ENCODE measurements around the gene TMEM140. TPM values are rescaled to one million over a fixed set of nuclear protein-coding genes. Genes with fewer than 3 reads are reported as not detected.

The TMEM140 gene
- total and polyA plus RNA-seq, 2 experiments from 2014 or later = 1.6 to 6.1 TPM

DNA sequence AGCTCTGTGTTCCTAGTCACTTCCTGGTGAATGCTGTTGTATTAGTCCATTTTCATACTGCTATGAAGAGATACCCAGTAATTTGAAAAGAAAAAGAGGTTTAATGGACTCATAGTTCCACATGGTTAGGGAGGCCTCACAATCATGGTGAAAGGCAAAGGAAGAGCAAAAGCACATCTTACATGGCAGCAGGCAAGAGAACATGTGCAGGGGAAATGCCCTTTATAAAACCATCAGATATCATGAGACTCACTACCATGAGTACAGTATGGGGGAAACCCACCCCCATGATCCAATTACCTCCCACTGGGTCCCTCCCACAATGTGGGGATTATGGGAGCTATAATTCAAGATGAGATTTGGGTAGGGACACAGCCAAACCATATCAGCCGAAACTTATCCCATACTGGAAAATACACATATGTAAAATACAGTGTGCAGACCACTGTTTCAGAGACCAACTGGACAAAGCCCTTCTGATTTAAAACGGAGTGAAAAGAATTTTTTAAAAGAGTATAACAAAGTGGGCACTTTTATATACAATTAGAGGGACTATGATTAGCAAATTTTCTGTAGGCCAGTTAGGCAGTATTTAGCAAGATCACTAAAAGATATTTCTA is 14.6 kb downstream of the TMEM140 start:
- Histone ChIP-seq H3K36me3 (ENCODE audit: low read depth) (peaks cover 4% of the 10 kb centered on the region; the same call in 1 of the 2 replicates), H3K9me3 (ENCODE audit: low read depth) (no peaks in the 10 kb centered on the region), H4K20me1 (ENCODE audit: insufficient read depth) (no peaks in the 10 kb centered on the region), H3K27me3 (replicated peaks; ENCODE audit: insufficient read depth) (no peaks in the 10 kb centered on the region), H3K4me2 (ENCODE audit: unreplicated experiment) (no peak overlapping the region), H3F3A (ENCODE audit: insufficient read depth) (0 out of 2 replicates have a peak, but pooled peaks cover 10% of the 10 kb centered on the region), H3K9me2 (ENCODE audit: insufficient read depth) (no peaks in the 10 kb centered on the region), H3K9ac (no peak overlapping the region), H3K4me1 (ENCODE audit: insufficient read depth) (peaks cover 14% of the 10 kb centered on the region), H3K27ac (no peak overlapping the region), H2AFZ (no peak overlapping the region), H3K79me2 (ENCODE audit: insufficient read depth) (peaks cover 9% of the 10 kb centered on the region), H3K4me3 (no peak overlapping the region)
- in situ Hi-C loops (cut with MboI) = no loop called here
- TF ChIP-seq EZH2 (IDR thresholded peaks at IDR 0.05; ENCODE audit: insufficient read depth, poor library complexity, severe bottlenecking) = no peak
- no peak for TF ChIP-seq EZH2phosphoT487 (IDR thresholded peaks at IDR 0.05; ENCODE audit: insufficient read depth, low read depth)
- WGBS, 2 experiments (ENCODE audit: low coverage in 1 of 2, low lambda C conversion rate in 2 of 2, missing lambda C conversion rate in 2 of 2) = 95 to 100% methylated on average over 2 of the region's 2 CpGs
- DNase-seq = no peak

DNA sequence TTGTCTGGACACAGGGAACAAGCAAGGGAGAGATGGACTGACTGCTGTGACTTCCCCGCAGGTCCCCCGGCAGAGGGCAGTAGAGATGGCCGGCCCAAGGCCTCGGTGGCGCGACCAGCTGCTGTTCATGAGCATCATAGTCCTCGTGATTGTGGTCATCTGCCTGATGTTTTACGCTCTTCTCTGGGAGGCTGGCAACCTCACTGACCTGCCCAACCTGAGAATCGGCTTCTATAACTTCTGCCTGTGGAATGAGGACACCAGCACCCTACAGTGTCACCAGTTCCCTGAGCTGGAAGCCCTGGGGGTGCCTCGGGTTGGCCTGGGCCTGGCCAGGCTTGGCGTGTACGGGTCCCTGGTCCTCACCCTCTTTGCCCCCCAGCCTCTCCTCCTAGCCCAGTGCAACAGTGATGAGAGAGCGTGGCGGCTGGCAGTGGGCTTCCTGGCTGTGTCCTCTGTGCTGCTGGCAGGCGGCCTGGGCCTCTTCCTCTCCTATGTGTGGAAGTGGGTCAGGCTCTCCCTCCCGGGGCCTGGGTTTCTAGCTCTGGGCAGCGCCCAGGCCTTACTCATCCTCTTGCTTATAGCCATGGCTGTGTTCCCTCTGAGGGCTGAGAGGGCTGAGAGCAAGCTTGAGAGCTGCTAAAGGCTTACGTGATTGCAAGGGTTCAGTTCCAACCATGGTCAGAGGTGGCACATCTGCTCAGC is 16.6 kb downstream of the TMEM140 start:
- Histone ChIP-seq H3K36me3 (ENCODE audit: low read depth) (peaks cover 7% of the 10 kb centered on the region; the same call in 1 of the 2 replicates), H3K27ac (no peak overlapping the region), H3K4me2 (ENCODE audit: unreplicated experiment) (no peak overlapping the region), H3K4me1 (ENCODE audit: insufficient read depth) (peaks cover 24% of the 10 kb centered on the region), H3K9me3 (ENCODE audit: low read depth) (no peaks in the 10 kb centered on the region), H3K9ac (no peak overlapping the region), H4K20me1 (ENCODE audit: insufficient read depth) (no peaks in the 10 kb centered on the region), H3K9me2 (ENCODE audit: insufficient read depth) (no peaks in the 10 kb centered on the region), H3K27me3 (replicated peaks; ENCODE audit: insufficient read depth) (no peaks in the 10 kb centered on the region), H2AFZ (no peak overlapping the region), H3K79me2 (ENCODE audit: insufficient read depth) (peaks cover 27% of the 10 kb centered on the region), H3F3A (ENCODE audit: insufficient read depth) (peaks cover 19% of the 10 kb centered on the region), H3K4me3 (no peak overlapping the region)
- peak; percentile 14 for DNase-seq
- WGBS, 2 experiments (ENCODE audit: low coverage in 1 of 2, low lambda C conversion rate in 2 of 2, missing lambda C conversion rate in 2 of 2) = 82 to 83% methylated on average over 17 of the region's 18 CpGs
- no peak for TF ChIP-seq EZH2phosphoT487 (IDR thresholded peaks at IDR 0.05; ENCODE audit: insufficient read depth, low read depth)
- TF ChIP-seq EZH2 (IDR thresholded peaks at IDR 0.05; ENCODE audit: insufficient read depth, poor library complexity, severe bottlenecking) = no peak
- in situ Hi-C loops (cut with MboI) = no loop called here

DNA sequence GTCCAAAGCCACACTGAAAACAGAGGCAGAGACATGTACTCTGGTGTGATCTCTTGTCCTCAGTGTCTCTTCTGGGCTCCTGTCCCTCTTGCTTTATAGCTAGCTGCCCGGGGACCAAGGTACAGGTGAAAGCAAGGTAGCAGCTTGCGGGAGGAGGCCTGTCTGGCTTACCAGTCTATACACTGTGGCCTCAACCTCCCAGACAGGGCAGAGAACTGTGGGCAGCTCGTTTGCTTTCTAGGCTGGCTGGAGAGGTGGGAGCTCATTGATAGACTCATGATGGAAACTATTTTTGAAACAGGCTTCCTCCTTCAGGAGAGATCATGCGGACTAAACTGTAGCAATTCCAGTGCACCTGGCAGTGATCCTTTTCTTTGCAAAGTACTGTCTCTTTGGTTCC is 18.0 kb downstream of the TMEM140 start:
- no peaks in the 10 kb centered on the region for H4K20me1 ChIP-seq (ENCODE audit: insufficient read depth)
- no peaks in the 10 kb centered on the region for H3K9me3 ChIP-seq (ENCODE audit: low read depth)
- H3K27ac ChIP-seq = no peak overlapping the region
- no peak overlapping the region for H3K9ac ChIP-seq
- no peak overlapping the region for H3K4me2 ChIP-seq (ENCODE audit: unreplicated experiment)
- no peaks in the 10 kb centered on the region for H3K9me2 ChIP-seq (ENCODE audit: insufficient read depth)
- peaks cover 13% of the 10 kb centered on the region for H3K4me1 ChIP-seq (ENCODE audit: insufficient read depth)
- no peak for DNase-seq
- WGBS, 2 experiments (ENCODE audit: low coverage in 1 of 2, low lambda C conversion rate in 2 of 2, missing lambda C conversion rate in 2 of 2) = 82 to 84% methylated on average over 4 of the region's 4 CpGs
- H2AFZ ChIP-seq = no peak overlapping the region
- H3K27me3 ChIP-seq (replicated peaks; ENCODE audit: insufficient read depth) = no peaks in the 10 kb centered on the region
- peaks cover 19% of the 10 kb centered on the region for H3F3A ChIP-seq (ENCODE audit: insufficient read depth)
- in situ Hi-C loops (cut with MboI) = no loop called here
- H3K36me3 ChIP-seq (ENCODE audit: low read depth) = peaks cover 7% of the 10 kb centered on the region; the same call in 1 of the 2 replicates
- no peak overlapping the region for H3K4me3 ChIP-seq
- peaks cover 30% of the 10 kb centered on the region for H3K79me2 ChIP-seq (ENCODE audit: insufficient read depth)
- TF ChIP-seq EZH2 (IDR thresholded peaks at IDR 0.05; ENCODE audit: insufficient read depth, poor library complexity, severe bottlenecking) (no peak), EZH2phosphoT487 (IDR thresholded peaks at IDR 0.05; ENCODE audit: insufficient read depth, low read depth) (no peak)

GRCh38 chr7:135166338-135166990 is 18.6 kb downstream of the TMEM140 start:
- in situ Hi-C loops (cut with MboI) = no loop called here

More at GRCh38 chr7:135166338-135166990, 18.6 kb downstream of the TMEM140 start:
- Histone ChIP-seq H3K9me3 (ENCODE audit: low read depth) (no peaks in the 10 kb centered on the region), H3K4me1 (ENCODE audit: insufficient read depth) (peaks cover 19% of the 10 kb centered on the region), H3F3A (ENCODE audit: insufficient read depth) (peaks cover 14% of the 10 kb centered on the region), H3K9ac (no peak overlapping the region), H3K27me3 (replicated peaks; ENCODE audit: insufficient read depth) (no peaks in the 10 kb centered on the region), H3K4me2 (ENCODE audit: unreplicated experiment) (no peak overlapping the region), H3K79me2 (ENCODE audit: insufficient read depth) (peaks cover 30% of the 10 kb centered on the region), H4K20me1 (ENCODE audit: insufficient read depth) (no peaks in the 10 kb centered on the region), H3K4me3 (no peak overlapping the region), H3K36me3 (ENCODE audit: low read depth) (peaks cover 7% of the 10 kb centered on the region; the same call in 1 of the 2 replicates), H2AFZ (no peak overlapping the region), H3K27ac (no peak overlapping the region), H3K9me2 (ENCODE audit: insufficient read depth) (no peaks in the 10 kb centered on the region)
- TF ChIP-seq EZH2 (IDR thresholded peaks at IDR 0.05; ENCODE audit: insufficient read depth, poor library complexity, severe bottlenecking) (no peak), EZH2phosphoT487 (IDR thresholded peaks at IDR 0.05; ENCODE audit: insufficient read depth, low read depth) (no peak)
- no peak for DNase-seq
- WGBS, 2 experiments (ENCODE audit: low coverage in 1 of 2, low lambda C conversion rate in 2 of 2, missing lambda C conversion rate in 2 of 2) = 87 to 88% methylated on average over 18 of the region's 18 CpGs

All from GM23248 (cell line).